BLaER1 treated with 17β-estradiol and CSF1 and Interleukin-3, amounts not matched to agents 10 nM and 100 nM (cell line): ENCODE data around the gene GPR155.
A peak's percentile ranks its signal among the peaks of the same experiment; 100 is the strongest.
"Not testable (repeated sequence)": the region's sequence is repeated elsewhere in the genome, so short reads cannot be mapped to it uniquely, and the experiment has no call there.

Source experiments
- H3K27ac ChIP-seq, 11 experiments: shearing (Covaris generic); formaldehyde crosslinking; 2 replicates each; pipeline ENCODE4 v1.8.1; 2022
- H3K27me3 ChIP-seq, 11 experiments: shearing (Covaris generic); formaldehyde crosslinking; 2 replicates each; pipeline ENCODE4 v1.8.1; 2022
- H3K36me3 ChIP-seq, 11 experiments: shearing (Covaris generic); formaldehyde crosslinking; 2 replicates each; pipeline ENCODE4 v1.8.1; 2022
- H3K4me1 ChIP-seq, 10 experiments: shearing (Covaris generic); formaldehyde crosslinking; 2 replicates each; pipeline ENCODE4 v1.8.1; 2022
- H3K4me2 ChIP-seq, 11 experiments: shearing (Covaris generic); formaldehyde crosslinking; 2 replicates each; pipeline ENCODE4 v1.8.1; 2022
- H3K4me3 ChIP-seq, 10 experiments: shearing (Covaris generic); formaldehyde crosslinking; 2 replicates each; pipeline ENCODE4 v1.8.1; 2022
- H3K9ac ChIP-seq, 11 experiments: shearing (Covaris generic); formaldehyde crosslinking; 2 replicates each; pipeline ENCODE4 v1.8.1; 2022
- H3K9me3 ChIP-seq, 11 experiments: shearing (Covaris generic); formaldehyde crosslinking; replicated peaks in 1 of 11; 2 replicates each; pipeline ENCODE4 v1.8.1; 2022
- H4K20me1 ChIP-seq, 11 experiments: shearing (Covaris generic); formaldehyde crosslinking; 2 replicates each; pipeline ENCODE4 v1.8.1; 2022
- Cebpa-rat ChIP-seq, 11 experiments: shearing (Covaris generic); IDR thresholded peaks; 2 replicates each; pipeline ENCODE4 v1.8.1; 2022

The GPR155 gene

GRCh38 chr2:174493549-174494331, 6.9 kb upstream of the GPR155 start:
- H3K4me2 ChIP-seq = peak overlapping the region; percentile 54 to 87 (median 73)
- no peak for TF ChIP-seq Cebpa-rat (IDR thresholded peaks at IDR 0.05)
- peak overlapping the region; percentile 22 to 67 (median 51); a peak in 15 of 22 replicates for H3K9ac ChIP-seq
- peaks cover 0 to 4% (median 0%) of the 10 kb centered on the region in 11 experiments; a peak in 2 of 22 replicates for H3K9me3 ChIP-seq
- peak overlapping the region in 7 of 10 experiments; percentile 10 to 39 (median 29); a peak in 6 of 20 replicates for H3K4me3 ChIP-seq
- H3K4me1 ChIP-seq = peaks cover 33 to 56% (median 48%) of the 10 kb centered on the region in 10 experiments
- no peaks in the 10 kb centered on the region for H3K27me3 ChIP-seq
- H3K36me3 ChIP-seq = no peaks in the 10 kb centered on the region
- no peaks in the 10 kb centered on the region for H4K20me1 ChIP-seq
- H3K27ac ChIP-seq = peak overlapping the region; percentile 64 to 83 (median 77); a peak in 21 of 22 replicates

GRCh38 chr2:174492963-174493431, 6.2 kb upstream of the GPR155 start:
- Histone ChIP-seq H3K4me1 (peaks cover 33 to 61% (median 49%) of the 10 kb centered on the region in 10 experiments), H3K36me3 (no peaks in the 10 kb centered on the region), H3K9ac (peak overlapping the region; percentile 32 to 67 (median 54); a peak in 20 of 22 replicates), H4K20me1 (no peaks in the 10 kb centered on the region), H3K4me3 (peak overlapping the region in 8 of 10 experiments; percentile 10 to 39 (median 26); a peak in 8 of 20 replicates), H3K9me3 (no peaks in the 10 kb centered on the region), H3K4me2 (peak overlapping the region; percentile 54 to 87 (median 73)), H3K27me3 (no peaks in the 10 kb centered on the region), H3K27ac (peak overlapping the region; percentile 64 to 83 (median 77))
- peak in 2 of 11 experiments; percentile 42 to 43; a peak in 1 of 22 replicates for TF ChIP-seq Cebpa-rat (IDR thresholded peaks at IDR 0.05)

GRCh38 chr2:174491947-174492346, 5.1 kb upstream of the GPR155 start:
- H4K20me1 ChIP-seq = no peaks in the 10 kb centered on the region
- no peak overlapping the region for H3K4me3 ChIP-seq
- H3K4me1 ChIP-seq = peaks cover 33 to 65% (median 49%) of the 10 kb centered on the region in 10 experiments
- H3K9me3 ChIP-seq = 0 out of 22 replicates have a peak, but pooled peaks cover 0 to 3% (median 0%) of the 10 kb centered on the region in 11 experiments
- H3K36me3 ChIP-seq = no peaks in the 10 kb centered on the region
- H3K4me2 ChIP-seq = peak overlapping the region in 5 of 11 experiments; percentile 9 to 87 (median 76); a peak in 2 of 22 replicates
- TF ChIP-seq Cebpa-rat (IDR thresholded peaks at IDR 0.05) = no peak
- H3K27ac ChIP-seq = peak overlapping the region in 7 of 11 experiments; percentile 72 to 83 (median 78); a peak in 7 of 22 replicates
- no peak overlapping the region for H3K9ac ChIP-seq
- no peaks in the 10 kb centered on the region for H3K27me3 ChIP-seq

GRCh38 chr2:174490051-174490450, 3.2 kb upstream of the GPR155 start:
- no peaks in the 10 kb centered on the region for H3K36me3 ChIP-seq
- no peak for TF ChIP-seq Cebpa-rat (IDR thresholded peaks at IDR 0.05)
- H3K9ac ChIP-seq = peak overlapping the region; percentile 8 to 65 (median 51); a peak in 19 of 22 replicates
- peak overlapping the region in 10 of 11 experiments; percentile 42 to 74 (median 66); a peak in 20 of 22 replicates for H3K27ac ChIP-seq
- 0 out of 22 replicates have a peak, but pooled peaks cover 0 to 3% (median 0%) of the 10 kb centered on the region in 11 experiments for H3K9me3 ChIP-seq
- H3K27me3 ChIP-seq = peaks cover 0 to 17% (median 14%) of the 10 kb centered on the region in 11 experiments; a peak in 17 of 22 replicates
- H3K4me2 ChIP-seq = peak overlapping the region; percentile 56 to 85 (median 75)
- H3K4me3 ChIP-seq = peak overlapping the region; percentile 4 to 54 (median 34); a peak in 13 of 20 replicates
- no peaks in the 10 kb centered on the region for H4K20me1 ChIP-seq
- H3K4me1 ChIP-seq = peaks cover 46 to 77% (median 58%) of the 10 kb centered on the region in 10 experiments

GRCh38 chr2:174489520-174489919, 2.7 kb upstream of the GPR155 start:
- H3K9ac ChIP-seq = peak overlapping the region; percentile 8 to 65 (median 51); a peak in 19 of 22 replicates
- H3K4me2 ChIP-seq = peak overlapping the region; percentile 56 to 85 (median 75)
- H3K27me3 ChIP-seq = peaks cover 0 to 22% (median 19%) of the 10 kb centered on the region in 11 experiments; a peak in 18 of 22 replicates
- H3K36me3 ChIP-seq, H4K20me1 ChIP-seq, H3K9me3 ChIP-seq: not testable (repeated sequence)
- H3K4me3 ChIP-seq = peak overlapping the region; percentile 4 to 54 (median 34); a peak in 13 of 20 replicates
- peaks cover 47 to 82% (median 60%) of the 10 kb centered on the region in 10 experiments for H3K4me1 ChIP-seq
- H3K27ac ChIP-seq = peak overlapping the region in 10 of 11 experiments; percentile 42 to 74 (median 66); a peak in 19 of 22 replicates

- peak overlapping the region in 4 of 10 experiments; percentile 55 to 80 (median 66); a peak in 3 of 20 replicates for H3K4me3 ChIP-seq
- peaks cover 0 to 24% (median 20%) of the 10 kb centered on the region in 11 experiments; a peak in 18 of 22 replicates for H3K27me3 ChIP-seq
- TF ChIP-seq Cebpa-rat (IDR thresholded peaks at IDR 0.05) = no peak
- no peaks in the 10 kb centered on the region for H4K20me1 ChIP-seq
- H3K4me2 ChIP-seq = peak overlapping the region in 7 of 11 experiments; percentile 65 to 84 (median 71); a peak in 6 of 22 replicates
- peak overlapping the region in 6 of 11 experiments; percentile 82 to 94 (median 88); a peak in 12 of 22 replicates for H3K27ac ChIP-seq
- peaks cover 0 to 2% (median 0%) of the 10 kb centered on the region in 11 experiments; a peak in 3 of 22 replicates for H3K36me3 ChIP-seq
- no peak overlapping the region for H3K9ac ChIP-seq
- H3K9me3 ChIP-seq = 0 out of 22 replicates have a peak, but pooled peaks cover 0 to 3% (median 0%) of the 10 kb centered on the region in 11 experiments
- H3K4me1 ChIP-seq = peaks cover 35 to 67% (median 46%) of the 10 kb centered on the region in 10 experiments
These were observed 962 bp upstream of the GPR155 start for GRCh38 chr2:174487820-174488162.

- peaks cover 31 to 61% (median 42%) of the 10 kb centered on the region in 10 experiments for H3K4me1 ChIP-seq
- H3K27ac ChIP-seq = peak overlapping the region; percentile 73 to 94 (median 87)
These were observed 435 bp upstream of the GPR155 start for GRCh38 chr2:174487108-174487819.

More at GRCh38 chr2:174487108-174487819, 435 bp upstream of the GPR155 start:
- H4K20me1 ChIP-seq = no peaks in the 10 kb centered on the region; a peak in 1 of 22 replicates
- peak overlapping the region; percentile 80 to 99 (median 85) for H3K4me3 ChIP-seq
- no peak for TF ChIP-seq Cebpa-rat (IDR thresholded peaks at IDR 0.05)
- peaks cover 0 to 24% (median 20%) of the 10 kb centered on the region in 11 experiments; a peak in 18 of 22 replicates for H3K27me3 ChIP-seq
- peak overlapping the region; percentile 65 to 100 (median 73); a peak in 21 of 22 replicates for H3K4me2 ChIP-seq
- H3K9ac ChIP-seq = peak overlapping the region; percentile 62 to 81 (median 73); a peak in 21 of 22 replicates
- peaks cover 0 to 7% (median 0%) of the 10 kb centered on the region in 11 experiments; a peak in 5 of 22 replicates for H3K36me3 ChIP-seq
- 0 out of 22 replicates have a peak, but pooled peaks cover 0 to 3% (median 0%) of the 10 kb centered on the region in 11 experiments for H3K9me3 ChIP-seq
